Stimulated activated CD8-positive, alpha-beta memory T cell treated with anti-CD3 and anti-CD28 coated beads, Interleukin-7, amount 100 ng/mL, for 1 hour (primary cell): ENCODE data around the gene TNK2.
"Not testable (repeated sequence)": the region's sequence is repeated elsewhere in the genome, so short reads cannot be mapped to it uniquely, and the experiment has no call there.

ENCODE experiments used
- DNase-seq, 2 donors: peaks; one replicate each; pipeline ENCODE4 v3.0.0-alpha.2; 2020; ENCODE audit warnings: low read depth in 2 of 2

The TNK2 gene

DNA sequence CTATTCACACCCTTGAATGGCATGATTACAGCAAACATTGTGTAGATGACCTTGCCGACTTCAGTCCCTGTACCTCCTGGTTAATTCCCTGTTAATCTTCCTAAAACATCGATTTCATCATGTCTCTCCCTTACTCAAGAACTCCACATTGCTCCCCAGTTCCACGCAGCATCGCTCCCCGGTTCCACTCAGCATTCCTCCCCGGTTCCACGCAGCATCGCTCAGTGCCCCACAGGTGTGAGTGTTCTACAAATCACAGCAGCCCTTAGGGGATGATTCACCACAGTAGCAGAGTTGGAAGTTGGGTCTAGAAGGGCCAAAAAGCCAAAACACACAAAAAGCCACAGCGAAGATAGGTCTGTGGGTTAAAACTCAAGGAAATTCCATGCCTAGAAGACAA is 8.6 kb upstream of the TNK2 start:
- no peak for DNase-seq

DNA sequence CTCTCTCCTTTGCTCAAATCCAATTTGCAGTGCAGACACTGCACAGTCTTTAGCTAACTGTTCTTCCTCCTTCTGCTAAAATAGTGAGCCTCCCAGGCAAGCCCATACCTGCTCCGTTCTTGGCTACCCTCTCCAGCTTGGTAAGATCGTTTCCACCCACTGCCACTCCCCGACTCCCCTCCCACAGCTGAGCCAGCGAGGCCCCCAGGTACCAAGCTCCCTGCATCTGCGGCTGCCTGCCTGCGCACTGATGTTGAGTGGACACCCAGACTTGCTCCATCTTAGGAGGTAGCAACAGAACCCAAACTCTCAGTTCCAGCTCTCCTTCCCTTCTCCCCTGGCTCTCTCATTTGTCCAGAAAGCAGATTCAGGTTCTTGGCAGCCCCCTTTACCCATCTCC is 7.9 kb upstream of the TNK2 start:
- no peak for DNase-seq

DNA sequence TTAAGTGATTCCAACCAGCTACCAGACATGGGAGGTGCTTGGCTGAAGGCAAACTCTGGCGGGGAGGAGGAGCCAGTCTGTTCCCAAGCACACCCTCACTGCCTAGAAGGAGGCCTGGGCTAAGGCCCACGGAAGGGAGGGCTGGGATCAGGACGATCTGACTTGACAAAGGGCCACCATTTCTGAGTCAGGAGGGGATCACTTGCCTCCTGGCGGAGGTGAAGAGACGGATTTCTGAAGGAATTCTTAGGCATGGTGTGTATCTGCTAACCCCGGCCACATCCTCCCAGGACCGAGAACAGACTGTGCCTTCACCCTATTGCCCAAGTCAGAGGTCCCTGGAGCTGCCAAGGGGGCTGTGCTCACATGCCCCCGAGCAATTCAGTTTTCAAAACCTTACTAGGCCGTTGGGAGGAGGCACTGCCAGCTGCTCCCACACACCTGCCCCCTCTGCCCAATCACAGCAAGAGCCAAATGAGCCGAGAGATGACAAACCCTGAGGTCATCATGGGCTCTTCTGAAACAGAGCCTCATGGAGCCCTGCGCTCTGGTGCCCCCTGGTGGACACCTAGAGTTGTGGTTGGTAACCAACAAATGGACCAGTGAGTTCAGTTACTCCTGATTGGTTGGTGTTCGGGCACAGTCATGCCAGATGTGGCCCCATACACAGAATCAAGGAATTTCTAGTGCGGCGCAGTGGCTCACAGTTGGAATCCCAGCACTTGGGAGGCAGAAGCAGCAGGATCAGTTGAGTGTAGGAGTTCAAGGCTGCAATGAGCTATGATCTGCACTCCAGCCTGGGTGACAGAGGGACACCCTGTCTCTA is 6.5 kb upstream of the TNK2 start:
- peak; percentile 85 to 94 for DNase-seq

DNA sequence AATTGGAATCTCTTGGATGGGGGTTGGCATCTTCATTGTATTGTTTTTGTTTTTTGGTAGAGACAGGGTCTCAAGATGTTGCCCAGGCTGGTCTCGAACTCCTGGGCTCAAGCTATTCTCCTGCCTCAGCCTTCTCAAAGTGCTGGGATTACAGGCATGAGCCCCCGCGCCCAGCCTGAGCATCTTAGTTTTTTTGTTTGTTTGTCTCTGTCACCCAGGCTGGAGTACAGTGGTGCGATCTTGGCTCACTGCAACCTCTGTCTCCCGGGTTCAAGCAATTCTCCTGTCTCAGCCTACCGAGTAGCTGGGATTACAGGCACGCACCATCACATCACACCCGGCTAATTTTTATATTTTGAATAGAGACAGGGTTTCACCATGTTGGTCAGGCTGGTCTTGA is 5.8 kb upstream of the TNK2 start:
- DNase-seq: not testable (repeated sequence)

DNA sequence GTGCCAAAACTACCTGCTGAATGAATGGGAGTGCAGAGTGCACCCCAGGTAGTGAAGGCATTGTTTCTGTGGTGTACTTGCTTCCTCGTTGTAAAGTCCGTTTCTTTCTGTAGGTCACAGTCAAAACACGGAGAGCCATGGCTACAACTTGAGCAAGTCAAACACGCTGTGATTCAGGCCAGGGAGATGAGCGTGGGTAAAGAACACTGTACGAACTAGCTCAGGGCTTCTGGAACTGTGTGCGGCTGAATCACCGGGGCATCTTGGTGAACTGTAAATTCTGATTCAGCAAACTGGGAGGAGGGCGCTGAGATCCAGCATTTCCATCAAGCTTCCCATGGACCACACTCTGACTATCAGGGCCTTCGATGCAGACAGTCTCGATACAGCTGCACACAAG is 5.0 kb upstream of the TNK2 start:
- DNase-seq: no peak

DNA sequence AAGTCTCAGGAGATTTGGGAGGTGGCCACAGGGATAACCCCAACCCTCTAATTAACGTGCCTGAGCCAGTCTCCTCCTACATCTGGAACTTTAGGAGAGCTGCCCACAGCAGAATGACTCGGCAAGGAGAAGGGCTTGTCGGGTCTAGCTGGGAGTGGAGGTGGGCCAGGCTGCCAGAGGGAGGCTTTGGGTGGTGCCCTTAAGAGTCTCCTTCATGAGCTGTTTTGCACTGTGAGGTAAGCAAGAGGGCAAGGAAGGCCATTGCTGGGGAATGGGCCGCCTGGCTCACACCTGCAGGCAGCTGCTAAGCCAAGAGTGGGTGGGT is 3.6 kb upstream of the TNK2 start:
- DNase-seq: no peak

DNA sequence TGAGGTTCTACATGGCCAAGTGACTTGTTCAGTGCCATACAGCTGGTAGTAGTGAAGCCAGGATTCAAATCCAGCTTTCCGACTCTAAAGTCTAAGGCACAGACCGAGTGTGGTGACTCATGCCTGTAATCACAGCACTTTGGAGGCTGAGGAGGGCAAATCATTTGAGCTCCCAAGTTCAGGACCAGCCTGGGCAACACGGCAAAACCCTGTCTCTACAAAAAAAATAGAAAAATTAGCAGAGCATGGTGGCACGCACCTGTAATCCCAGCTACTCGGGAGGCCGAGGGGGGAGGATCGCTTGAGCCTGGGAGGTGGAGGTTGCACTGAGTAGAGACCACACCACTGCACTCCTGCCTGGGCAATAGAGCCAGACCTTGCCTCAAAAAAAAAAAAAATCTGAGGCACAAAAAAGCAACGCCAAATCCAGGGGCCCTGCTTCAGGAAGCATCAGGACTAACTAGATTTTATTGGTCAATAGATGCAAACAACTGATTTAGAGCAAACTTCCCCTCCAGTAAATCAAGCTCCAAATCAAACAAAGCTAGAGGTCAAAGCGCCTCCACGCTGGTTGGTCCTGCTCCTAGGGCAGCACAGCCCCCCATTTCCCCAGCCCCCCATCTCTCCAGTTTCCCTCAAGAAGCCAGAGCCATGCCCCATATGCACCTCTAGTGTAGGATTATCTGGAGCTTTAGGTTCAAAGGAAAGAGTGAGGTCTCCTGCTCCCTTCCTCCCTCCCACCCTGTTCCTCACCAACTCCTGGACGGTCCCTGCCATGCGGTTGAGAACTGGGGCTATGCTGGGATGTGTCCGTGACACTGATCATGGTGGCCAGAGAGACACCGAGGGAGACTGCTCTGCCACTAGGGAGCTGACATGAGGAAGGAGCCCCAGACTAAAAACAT is 2.9 kb upstream of the TNK2 start:
- no peak for DNase-seq

DNA sequence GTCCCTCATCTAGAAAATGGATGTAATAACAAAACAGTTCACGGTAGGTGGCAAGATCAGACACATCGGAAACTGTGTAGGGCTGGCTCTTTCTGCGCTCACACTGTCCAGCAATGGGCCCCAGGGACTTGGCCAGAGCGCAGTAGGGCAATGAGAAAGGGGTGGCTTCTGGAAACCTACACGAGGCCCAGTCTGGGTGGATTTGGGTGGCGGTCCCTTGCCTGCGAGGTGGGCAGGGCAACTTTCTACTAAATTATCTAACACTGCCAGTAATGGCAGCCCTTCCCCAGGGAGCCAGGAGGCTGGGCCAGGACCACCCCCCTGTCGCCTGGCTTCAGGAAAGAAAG is 2.1 kb upstream of the TNK2 start:
- no peak for DNase-seq

DNA sequence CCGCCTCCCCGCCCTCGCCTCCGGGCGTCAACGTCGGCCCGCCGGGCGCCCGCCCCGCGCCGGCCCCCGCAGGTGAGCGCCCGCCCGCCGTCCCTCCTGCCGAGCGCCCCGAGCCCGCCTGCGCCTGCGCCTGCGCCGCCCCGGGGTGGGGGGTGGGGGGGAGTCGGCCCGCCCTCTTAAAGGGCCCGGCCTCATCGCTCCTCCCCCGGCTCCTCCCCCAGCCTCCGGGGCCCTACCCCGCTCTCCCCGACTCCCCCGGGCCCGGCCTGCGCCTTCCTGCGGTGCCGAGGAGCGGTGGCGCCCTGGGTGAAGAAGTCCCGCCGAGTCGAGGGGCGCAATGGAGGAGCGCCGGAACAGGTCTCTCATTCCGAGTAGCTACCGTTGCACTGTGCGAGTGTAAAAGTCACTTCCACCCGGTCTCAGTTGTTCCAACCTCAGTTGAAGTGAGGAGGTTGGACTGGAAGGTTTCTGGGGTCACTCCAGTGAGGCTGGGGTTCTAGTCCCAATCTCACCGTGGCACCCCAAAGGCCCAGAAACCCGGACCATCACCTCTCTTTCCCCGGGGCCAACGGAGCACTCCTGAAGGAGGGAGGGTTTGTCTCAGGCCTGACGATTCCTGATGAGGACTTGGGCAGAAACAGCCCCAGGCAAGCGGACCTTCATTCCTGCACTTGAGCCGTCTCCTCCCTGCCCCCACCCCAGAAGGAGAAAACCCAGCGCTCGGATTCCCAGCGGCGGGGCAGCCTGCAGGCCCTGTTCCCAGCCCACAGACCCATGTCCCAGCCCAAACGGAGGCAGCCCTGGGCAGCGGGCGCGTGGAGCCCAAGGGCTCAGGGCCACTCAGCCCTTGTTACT is 1.5 kb upstream of the TNK2 start:
- peak; percentile 75 to 78 for DNase-seq

DNA sequence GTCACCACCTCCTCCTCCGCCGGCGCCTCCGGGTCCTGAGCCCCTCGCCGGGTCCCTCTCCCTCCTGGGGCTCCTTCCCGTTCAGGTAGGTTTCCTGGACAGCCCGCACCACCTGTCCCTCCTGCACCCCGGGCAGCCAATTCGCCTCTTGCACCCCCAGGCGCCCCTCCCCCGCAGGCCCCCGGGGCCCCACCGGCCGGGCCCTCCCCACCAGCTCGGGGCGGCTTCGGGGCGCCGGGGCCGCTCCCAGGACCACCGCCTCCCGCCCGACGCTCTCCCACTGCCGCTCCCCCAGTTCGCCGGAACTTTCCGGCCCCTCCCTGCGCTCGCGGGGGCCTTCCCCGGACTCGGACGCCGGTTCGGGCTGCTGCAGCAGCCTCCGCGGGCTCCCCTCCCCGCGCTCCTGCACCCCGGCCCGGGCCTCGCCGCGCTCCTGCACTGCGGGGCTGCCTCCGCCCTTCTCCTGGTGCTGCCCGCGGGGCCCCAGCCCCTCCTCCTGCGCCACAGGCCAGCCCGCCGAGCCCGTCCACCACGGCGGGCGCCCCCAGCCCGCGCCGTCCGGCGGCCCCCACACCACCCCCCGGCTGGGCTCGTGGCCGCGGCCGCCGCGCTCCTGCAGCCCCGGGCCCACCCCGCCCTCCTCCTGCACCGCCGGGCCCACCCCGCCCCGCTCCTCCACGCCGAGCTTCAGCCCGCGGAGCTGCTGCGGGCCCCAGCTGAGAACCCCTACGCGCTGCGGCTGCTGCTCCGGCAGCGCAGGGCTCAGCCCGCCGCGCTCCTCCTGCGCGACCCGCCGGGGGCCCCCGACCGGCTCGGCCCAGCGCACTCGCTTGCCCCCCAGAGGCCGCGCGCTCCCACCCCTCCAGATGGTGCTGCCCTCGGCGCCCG is 587 bp upstream of the TNK2 start:
- no peak for DNase-seq

DNA sequence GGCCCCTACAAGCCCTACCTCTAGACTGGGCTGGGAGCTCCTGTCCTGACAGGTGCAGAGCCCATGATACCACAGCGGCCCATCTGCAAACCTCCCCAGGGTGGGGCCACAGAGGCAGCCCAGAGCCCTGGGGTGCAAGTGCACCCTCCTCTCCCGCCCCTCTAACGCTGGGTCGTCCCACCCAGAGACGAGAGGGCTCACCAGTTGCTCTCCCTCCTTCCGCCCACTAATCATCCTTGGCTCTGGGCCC is 742 bp downstream of the TNK2 start:
- peak in 1 of 2 donors; percentile 17 for DNase-seq

DNA sequence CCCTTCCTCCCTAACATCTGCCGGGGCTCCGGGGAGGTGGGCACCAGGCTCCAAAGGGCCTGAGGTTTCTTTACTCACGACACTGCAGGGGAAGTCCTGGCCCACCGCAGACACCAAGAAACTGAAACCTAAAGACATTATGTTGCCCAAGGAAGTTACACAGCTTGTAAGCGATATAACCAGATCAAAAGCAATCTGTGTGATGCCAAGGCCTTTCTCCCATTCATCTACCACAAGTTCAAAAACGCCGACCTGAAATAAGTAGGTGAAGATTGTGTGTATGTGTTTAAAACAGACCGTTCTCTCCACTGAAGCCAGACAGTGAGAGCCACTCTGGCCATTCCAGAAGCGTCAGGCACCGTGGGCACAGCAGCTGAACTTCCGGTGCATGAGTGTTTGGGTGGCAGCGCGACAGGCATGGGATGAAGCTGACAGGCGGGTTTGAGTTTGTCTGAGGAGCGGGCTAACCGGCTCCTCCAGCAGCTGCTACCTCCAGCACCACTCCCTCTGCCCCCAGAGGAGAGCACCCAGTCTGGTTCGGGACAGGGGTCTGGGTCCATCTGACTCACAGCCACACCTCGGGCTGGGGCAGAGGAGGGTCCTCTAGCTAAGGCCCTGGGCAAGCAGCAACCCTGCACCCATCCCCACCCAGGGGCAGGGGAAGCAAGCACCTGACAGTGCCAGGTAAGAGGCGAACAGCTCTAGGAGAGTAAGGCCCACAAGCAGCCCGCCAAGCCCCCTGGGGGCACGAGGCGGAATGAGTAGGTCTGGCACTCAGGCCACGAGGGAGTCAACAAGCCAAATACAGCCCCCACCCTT is 1.3 kb downstream of the TNK2 start:
- DNase-seq: peak; percentile 52 to 57

DNA sequence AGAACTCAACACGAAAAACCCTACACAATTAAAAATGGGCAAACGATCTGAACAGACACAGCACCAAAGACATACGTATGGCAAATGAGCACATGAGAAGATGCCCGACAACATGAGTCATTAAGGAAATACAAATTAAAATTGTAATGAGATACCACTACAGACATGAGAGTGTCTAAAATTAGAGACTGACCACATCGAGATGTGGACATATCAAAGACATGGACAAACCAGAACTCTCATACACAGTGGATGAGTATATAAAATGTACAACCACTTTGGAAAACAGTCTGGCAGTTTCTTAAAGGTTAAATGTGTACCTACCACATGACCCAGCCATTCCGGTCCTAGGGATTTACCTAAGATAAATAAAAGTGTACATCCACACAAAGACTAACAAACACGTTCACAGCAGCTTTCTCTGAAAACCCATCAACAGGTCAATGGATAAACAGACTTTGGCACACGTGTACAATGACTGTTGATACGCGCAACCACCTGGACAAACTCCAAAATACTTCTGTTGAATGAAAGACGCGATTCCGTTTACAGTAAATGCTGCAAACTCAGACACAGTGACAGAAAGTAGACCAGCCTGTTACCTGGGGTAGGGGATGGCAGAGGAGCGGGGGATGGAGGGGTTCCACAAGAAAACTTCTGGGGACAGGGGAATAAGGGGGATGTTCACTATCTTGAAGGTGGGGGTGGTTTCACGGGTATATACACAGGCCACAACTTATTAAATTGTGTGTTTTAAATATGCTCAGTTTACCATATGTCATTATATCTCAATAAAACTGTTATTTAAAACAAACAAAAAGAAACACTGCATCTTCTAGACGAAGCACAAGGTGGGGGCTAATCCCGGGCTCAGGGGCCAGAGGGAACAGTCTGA is 2.1 kb downstream of the TNK2 start:
- no peak for DNase-seq

DNA sequence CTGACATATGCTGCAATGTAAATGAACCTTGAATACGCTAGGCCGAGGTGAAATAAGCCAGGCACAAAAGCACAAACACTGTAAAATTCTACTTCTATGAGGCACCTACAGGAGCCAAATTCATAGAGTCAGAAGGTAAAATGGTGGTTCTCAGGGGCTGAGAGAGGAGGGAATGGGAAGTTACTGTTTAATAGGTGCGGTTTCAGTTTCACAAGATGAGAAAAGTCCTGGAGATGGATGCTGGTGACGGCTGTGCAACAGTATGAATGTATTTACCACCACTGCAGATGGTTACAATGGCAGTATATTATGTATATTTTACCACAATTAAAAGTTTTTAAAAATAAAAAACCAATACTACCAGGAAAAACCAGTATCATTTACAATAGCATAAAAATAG is 4.0 kb downstream of the TNK2 start:
- no peak for DNase-seq

DNA sequence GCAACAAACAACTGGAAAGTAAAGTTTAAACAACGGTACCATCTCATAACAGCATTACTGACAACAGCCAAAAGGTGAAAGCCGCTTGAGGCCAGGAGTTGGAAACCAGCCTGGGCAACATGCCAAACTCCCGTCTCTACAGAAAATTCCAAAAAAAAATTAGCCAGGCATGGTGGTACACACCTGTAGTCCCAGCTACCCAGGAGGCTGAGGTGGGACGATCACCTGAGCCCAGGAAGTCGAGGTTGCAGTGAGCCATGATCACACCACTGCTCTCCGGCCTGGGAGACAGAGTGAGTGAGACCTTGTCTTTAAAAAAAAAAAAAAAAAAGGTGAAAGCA is 4.4 kb downstream of the TNK2 start:
- no peak for DNase-seq

DNA sequence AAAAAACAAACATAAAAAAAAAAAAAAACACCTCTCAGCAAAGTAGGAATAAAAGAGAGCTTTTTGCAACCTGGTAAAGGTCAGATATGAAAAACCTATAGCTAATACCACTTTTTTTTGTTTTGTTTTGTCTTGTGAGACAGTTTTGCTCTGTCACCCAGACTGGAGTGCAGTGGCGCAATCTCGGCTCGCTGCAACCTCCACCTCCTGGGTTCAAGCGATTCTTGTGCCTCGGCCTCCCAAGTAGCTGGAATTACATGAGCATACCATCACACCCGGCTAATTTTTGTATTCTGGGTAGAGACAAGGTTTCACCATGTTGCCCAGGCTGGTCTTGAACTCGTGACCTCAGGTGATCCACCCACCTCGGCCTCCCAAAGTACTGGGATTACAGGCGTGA is 5.7 kb downstream of the TNK2 start:
- DNase-seq: not testable (repeated sequence)

DNA sequence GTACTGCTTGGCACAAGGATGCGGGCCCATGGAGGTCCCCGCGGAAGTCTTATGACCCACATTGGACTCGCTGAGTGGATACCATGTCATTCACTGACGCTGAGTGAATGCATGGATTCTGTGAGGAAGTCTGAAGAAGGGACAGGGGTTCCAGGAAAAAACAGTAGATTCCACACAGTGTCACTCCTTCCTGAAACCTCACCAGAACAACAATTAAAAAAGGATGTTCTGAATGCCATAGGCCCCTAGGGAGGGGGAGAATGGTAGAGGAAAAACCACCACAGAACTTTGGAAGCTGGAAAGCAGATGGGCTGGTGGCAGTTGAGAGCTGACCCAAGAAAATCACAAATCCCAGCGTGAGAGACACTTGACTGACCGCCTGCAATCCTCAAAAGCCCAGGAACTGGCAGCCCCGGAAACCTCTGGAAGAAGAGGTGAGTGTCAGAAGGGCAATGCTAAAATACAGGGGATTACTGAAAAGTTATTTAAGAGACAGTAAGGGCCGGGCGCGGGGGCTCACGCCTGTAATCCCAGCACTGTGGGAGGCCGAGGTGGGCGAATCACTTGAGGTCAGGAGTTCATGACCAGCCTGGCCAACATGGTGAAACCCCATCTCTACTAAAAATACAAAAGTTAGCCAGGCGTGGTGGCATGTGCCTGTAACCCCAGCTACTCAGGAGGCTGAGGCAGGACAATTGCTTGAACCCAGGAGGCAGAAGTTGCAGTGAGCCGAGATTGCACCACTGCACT is 6.3 kb downstream of the TNK2 start:
- not testable (repeated sequence) for DNase-seq

DNA sequence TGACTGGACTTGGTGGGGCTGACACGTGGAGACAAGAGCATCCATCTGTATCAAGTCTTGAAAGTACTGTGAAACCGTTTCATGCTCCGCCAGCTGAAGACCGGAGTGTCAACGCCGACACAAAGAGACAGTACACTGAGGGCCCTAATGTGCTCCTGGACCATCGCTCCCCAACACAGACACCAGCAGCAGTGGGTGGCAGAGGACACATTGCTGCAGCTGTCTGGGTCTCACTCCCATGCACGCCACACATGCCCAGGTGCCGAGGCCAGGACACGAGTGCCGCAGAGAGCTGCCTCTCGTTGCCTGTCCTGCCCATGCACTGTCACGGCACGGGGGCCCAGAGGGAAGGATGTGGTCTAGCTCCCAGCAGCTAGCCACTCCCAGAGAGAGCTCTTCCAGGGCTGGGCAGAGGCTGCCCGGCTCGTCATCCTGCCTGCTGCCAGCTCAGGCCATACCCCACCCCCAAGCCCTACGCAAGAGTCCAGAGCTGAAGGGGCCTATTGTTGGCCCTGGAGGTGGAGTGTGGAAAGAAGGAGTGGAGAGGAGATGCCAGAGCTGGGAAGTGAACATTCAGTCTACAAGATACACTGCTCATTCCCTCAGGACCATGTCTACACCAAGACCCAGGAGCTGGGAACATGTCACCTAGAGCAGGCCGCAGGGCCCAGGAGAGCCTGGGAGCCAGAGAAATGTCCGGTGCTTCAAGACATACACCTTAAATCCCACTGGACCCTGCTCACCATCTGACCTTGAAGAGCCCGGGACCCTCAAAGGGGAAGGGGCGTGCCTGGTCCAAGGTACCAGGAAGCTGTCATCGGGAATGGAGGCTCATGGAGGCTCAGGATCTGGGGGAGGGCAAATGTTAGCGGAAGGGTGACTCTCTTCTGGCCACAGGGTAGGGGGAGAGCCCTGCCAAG is 7.7 kb downstream of the TNK2 start:
- DNase-seq: no peak
